Prostate gland (tissue), 2 donors: ENCODE results near the gene FAM131A.

ENCODE experiments used
- CTCF ChIP-seq, 4 experiments: fragments of 200-600 bp in 2 of 4; fragments of 450-650 bp in 2 of 4; sonication (generic) in 2 of 4; IDR thresholded peaks; 1 replicate in 3 of 4; 2 replicates in 1 of 4; pipeline ENCODE4 v1.5.1; 2016 to 2019; ENCODE audit warnings: antibody characterized with exemption in 4 of 4, mild to moderate bottlenecking in 2 of 4, moderate library complexity in 2 of 4
- POLR2A ChIP-seq: fragments of 450-650 bp; IDR thresholded peaks from one replicate; pipeline ENCODE4 v1.6.1; 2016; ENCODE audit warnings: antibody characterized with exemption, mild to moderate bottlenecking
- POLR2AphosphoS5 ChIP-seq: sonication (generic); formaldehyde crosslinking; IDR thresholded peaks from one replicate; pipeline ENCODE4 v1.6.1; 2017; ENCODE audit warnings: antibody characterized with exemption

- TF ChIP-seq CTCF (IDR thresholded peaks at IDR 0.05) (no peak), POLR2AphosphoS5 (no peak), POLR2A (no peak)
Observed at GRCh38 chr3:184368586-184369183, 31.3 kb downstream of the FAM131A start.
